T1000 (cell line): Measurements from ENCODE around the gene CEMIP.
"Not testable (repeated sequence)": the region's sequence is repeated elsewhere in the genome, so short reads cannot be mapped to it uniquely, and the experiment has no call there.

ENCODE experiments used
- DNase-seq: peaks from one replicate; lab custom pipeline; 2025; ENCODE audit warnings: mixed read lengths; lab: John Stamatoyannopoulos, UW

CEMIP gene

GRCh38 chr15:80761754-80762153 is 17.4 kb upstream of the CEMIP start:
- DNase-seq, result no peak

GRCh38 chr15:80763235-80763634 is 15.9 kb upstream of the CEMIP start:
- DNase-seq, result not testable (repeated sequence)

GRCh38 chr15:80764535-80764934 is 14.6 kb upstream of the CEMIP start:
- DNase-seq, result no peak

- no peak for DNase-seq
Observed at GRCh38 chr15:80766275-80766674, 12.9 kb upstream of the CEMIP start.

- DNase-seq, result no peak
Observed at GRCh38 chr15:80768158-80768557, 11.0 kb upstream of the CEMIP start.

- no peak for DNase-seq
Observed at GRCh38 chr15:80769153-80769828, 9.9 kb upstream of the CEMIP start.

GRCh38 chr15:80769829-80770705 is 9.1 kb upstream of the CEMIP start:
- no peak for DNase-seq

GRCh38 chr15:80773122-80773551 is 6.0 kb upstream of the CEMIP start:
- no peak for DNase-seq

- DNase-seq, result no peak
Observed at GRCh38 chr15:80773792-80774352, 5.3 kb upstream of the CEMIP start.

GRCh38 chr15:80774486-80774885 is 4.7 kb upstream of the CEMIP start:
- no peak for DNase-seq

- no peak for DNase-seq
Observed at GRCh38 chr15:80775338-80775737, 3.8 kb upstream of the CEMIP start.

- DNase-seq, result peak; percentile 52
Observed at GRCh38 chr15:80776420-80777045, 2.6 kb upstream of the CEMIP start.

- no peak for DNase-seq
Observed at GRCh38 chr15:80777137-80777536, 2.0 kb upstream of the CEMIP start.

- DNase-seq, result no peak
Observed at GRCh38 chr15:80777826-80778620, 1.1 kb upstream of the CEMIP start.

- DNase-seq, result no peak
Observed at GRCh38 chr15:80778621-80778963, 578 bp upstream of the CEMIP start.

GRCh38 chr15:80779658-80780415 is 667 bp downstream of the CEMIP start:
- no peak for DNase-seq

GRCh38 chr15:80780416-80781221 is 1.4 kb downstream of the CEMIP start:
- DNase-seq, result peak; percentile 26

- no peak for DNase-seq
Observed at GRCh38 chr15:80783260-80783659, 4.1 kb downstream of the CEMIP start.

- no peak for DNase-seq
Observed at GRCh38 chr15:80785335-80785734, 6.2 kb downstream of the CEMIP start.

- DNase-seq, result no peak
Observed at GRCh38 chr15:80785811-80786354, 6.7 kb downstream of the CEMIP start.
